Measurements from ENCODE around the gene AEBP1. TPM values are rescaled to one million over a fixed set of nuclear protein-coding genes. Genes with fewer than 3 reads are reported as not detected.

The AEBP1 gene
- total and polyA plus RNA-seq, 2 of the 4 experiments (the other 2 are of a cell fraction): 1.1 to 5.7 TPM

DNA sequence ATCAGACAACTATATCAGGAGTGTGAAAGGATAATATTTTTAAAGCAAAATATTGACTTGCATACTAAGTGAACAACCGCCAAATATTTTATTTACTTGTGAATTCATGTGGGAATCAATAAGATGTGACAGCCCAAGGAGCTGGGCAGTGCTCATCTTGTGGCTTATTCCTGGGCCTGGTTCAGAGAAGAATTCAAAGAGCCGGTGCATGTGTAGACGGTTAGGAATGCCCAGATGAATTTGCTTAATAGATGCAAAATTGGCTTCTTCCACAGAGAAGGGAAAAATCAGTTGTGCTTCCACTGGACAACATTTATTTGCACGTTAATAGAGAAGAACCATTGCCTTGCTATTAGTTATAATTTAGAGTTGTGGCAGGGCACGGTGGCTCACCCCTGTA is 32.6 kb downstream of the AEBP1 start:
- WGBS, 2 experiments (ENCODE audit: extremely low coverage in 2 of 2, insufficient read length in 1 of 2): no CpG with 5 or more reads among the region's 5 CpGs
- no TSS peak for BruUV-seq (replicated peaks)

More for the DNA sequence above, 32.6 kb downstream of the AEBP1 start:
- H2AK5ac ChIP-seq (ENCODE audit: low read depth, low read length): no peak overlapping the region
- in situ Hi-C loops (cut with MboI; ENCODE audit: low sequenced_read_pairs) (no loop called here), intact Hi-C loops (cut with micrococcal nuclease) (no loop called here), dilution Hi-C loops (cut with HindIII; ENCODE audit: low sequenced_read_pairs, unreplicated experiment) (no loop called here)
- H3K56ac ChIP-seq (ENCODE audit: extremely low read depth, insufficient read depth, low read length): no peak overlapping the region
- H3K4me2 ChIP-seq (ENCODE audit: low read depth, low read length): no peak overlapping the region
- no peaks in the 10 kb centered on the region for H3K79me1 ChIP-seq (ENCODE audit: low read depth in 1 of 2, low read length in 2 of 2)
- H3K27ac ChIP-seq (ENCODE audit: insufficient read depth, low read length): no peak overlapping the region
- ATAC-seq (ENCODE audit: low read depth): no peak
- no peak overlapping the region for H3K23ac ChIP-seq (ENCODE audit: low read depth, low read length)
- H4K8ac ChIP-seq (ENCODE audit: low read depth in 2 of 2, low read length in 2 of 2): no peak overlapping the region
- H2BK120ac ChIP-seq (ENCODE audit: low read depth, low read length): no peak overlapping the region
- H2AK9ac ChIP-seq (replicated peaks; ENCODE audit: low read depth, low read length, poor library complexity): no peak overlapping the region
- no peak overlapping the region for H3K14ac ChIP-seq (replicated peaks; ENCODE audit: low read depth, low read length)
- CTCF ChIA-PET: no interaction called here
- H3K9ac ChIP-seq (ENCODE audit: low read depth, low read length): no peak overlapping the region
- H2BK20ac ChIP-seq (ENCODE audit: low read depth, low read length): no peak overlapping the region
- TF ChIP-seq NFE2L2 (IDR thresholded peaks at IDR 0.05; ENCODE audit: low read depth, low read length): no peak
- TF ChIP-seq MAZ (IDR thresholded peaks at IDR 0.05; ENCODE audit: borderline replicate concordance, low read depth, low read length): no peak
- no peak for TF ChIP-seq SMC3 (IDR thresholded peaks at IDR 0.05; ENCODE audit: low read depth, low read length)
- no peak for TF ChIP-seq RAD21 (IDR thresholded peaks at IDR 0.05; ENCODE audit: low read length)
- TF ChIP-seq, protein P1, sequence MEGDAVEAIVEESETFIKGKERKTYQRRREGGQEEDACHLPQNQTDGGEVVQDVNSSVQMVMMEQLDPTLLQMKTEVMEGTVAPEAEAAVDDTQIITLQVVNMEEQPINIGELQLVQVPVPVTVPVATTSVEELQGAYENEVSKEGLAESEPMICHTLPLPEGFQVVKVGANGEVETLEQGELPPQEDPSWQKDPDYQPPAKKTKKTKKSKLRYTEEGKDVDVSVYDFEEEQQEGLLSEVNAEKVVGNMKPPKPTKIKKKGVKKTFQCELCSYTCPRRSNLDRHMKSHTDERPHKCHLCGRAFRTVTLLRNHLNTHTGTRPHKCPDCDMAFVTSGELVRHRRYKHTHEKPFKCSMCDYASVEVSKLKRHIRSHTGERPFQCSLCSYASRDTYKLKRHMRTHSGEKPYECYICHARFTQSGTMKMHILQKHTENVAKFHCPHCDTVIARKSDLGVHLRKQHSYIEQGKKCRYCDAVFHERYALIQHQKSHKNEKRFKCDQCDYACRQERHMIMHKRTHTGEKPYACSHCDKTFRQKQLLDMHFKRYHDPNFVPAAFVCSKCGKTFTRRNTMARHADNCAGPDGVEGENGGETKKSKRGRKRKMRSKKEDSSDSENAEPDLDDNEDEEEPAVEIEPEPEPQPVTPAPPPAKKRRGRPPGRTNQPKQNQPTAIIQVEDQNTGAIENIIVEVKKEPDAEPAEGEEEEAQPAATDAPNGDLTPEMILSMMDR (conservative IDR thresholded peaks at IDR 0.05; ENCODE audit: low read depth, low read length): no peak
- TF ChIP-seq, protein P2, sequence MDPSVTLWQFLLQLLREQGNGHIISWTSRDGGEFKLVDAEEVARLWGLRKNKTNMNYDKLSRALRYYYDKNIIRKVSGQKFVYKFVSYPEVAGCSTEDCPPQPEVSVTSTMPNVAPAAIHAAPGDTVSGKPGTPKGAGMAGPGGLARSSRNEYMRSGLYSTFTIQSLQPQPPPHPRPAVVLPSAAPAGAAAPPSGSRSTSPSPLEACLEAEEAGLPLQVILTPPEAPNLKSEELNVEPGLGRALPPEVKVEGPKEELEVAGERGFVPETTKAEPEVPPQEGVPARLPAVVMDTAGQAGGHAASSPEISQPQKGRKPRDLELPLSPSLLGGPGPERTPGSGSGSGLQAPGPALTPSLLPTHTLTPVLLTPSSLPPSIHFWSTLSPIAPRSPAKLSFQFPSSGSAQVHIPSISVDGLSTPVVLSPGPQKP (IDR thresholded peaks at IDR 0.05; ENCODE audit: borderline replicate concordance, low read depth, low read length): no peak
- TF ChIP-seq MAFK (IDR thresholded peaks at IDR 0.05; ENCODE audit: low read depth, low read length): no peak
- no peak for TF ChIP-seq POLR2A (IDR thresholded peaks at IDR 0.05; ENCODE audit: low read depth, low read length)
- no peak for TF ChIP-seq RCOR1 (IDR thresholded peaks at IDR 0.05; ENCODE audit: insufficient replicate concordance, low read length)
- TF ChIP-seq CHD1 (IDR thresholded peaks at IDR 0.05; ENCODE audit: low read depth, low read length): no peak
- TF ChIP-seq, protein P3, sequence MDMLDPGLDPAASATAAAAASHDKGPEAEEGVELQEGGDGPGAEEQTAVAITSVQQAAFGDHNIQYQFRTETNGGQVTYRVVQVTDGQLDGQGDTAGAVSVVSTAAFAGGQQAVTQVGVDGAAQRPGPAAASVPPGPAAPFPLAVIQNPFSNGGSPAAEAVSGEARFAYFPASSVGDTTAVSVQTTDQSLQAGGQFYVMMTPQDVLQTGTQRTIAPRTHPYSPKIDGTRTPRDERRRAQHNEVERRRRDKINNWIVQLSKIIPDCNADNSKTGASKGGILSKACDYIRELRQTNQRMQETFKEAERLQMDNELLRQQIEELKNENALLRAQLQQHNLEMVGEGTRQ (IDR thresholded peaks at IDR 0.05; ENCODE audit: low read depth, low read length): no peak
- TF ChIP-seq RFX5 (IDR thresholded peaks at IDR 0.05; ENCODE audit: low read depth, low read length): no peak
- TF ChIP-seq CEBPB (IDR thresholded peaks at IDR 0.05; ENCODE audit: low read depth, low read length): no peak
- TF ChIP-seq FOS (IDR thresholded peaks at IDR 0.05; ENCODE audit: low read depth, low read length): no peak
- TF ChIP-seq BHLHE40 (IDR thresholded peaks at IDR 0.05; ENCODE audit: low read depth, low read length): no peak
- H3K4ac ChIP-seq (ENCODE audit: low read depth, low read length): no peak overlapping the region
- H3K27me3 ChIP-seq (ENCODE audit: control insufficient read depth, insufficient read depth, low read length): peaks cover 3% of the 10 kb centered on the region; the same call in 1 of the 2 replicates
- no peak overlapping the region for H3K18ac ChIP-seq (ENCODE audit: low read depth, low read length)
- H3K9me1 ChIP-seq (ENCODE audit: insufficient read depth, low read length): peaks cover 1% of the 10 kb centered on the region; the same call in 1 of the 2 replicates
- H4K20me1 ChIP-seq (ENCODE audit: insufficient read depth, low read length): no peaks in the 10 kb centered on the region
- DNase-seq: no peak
- no peak overlapping the region for H2BK5ac ChIP-seq (ENCODE audit: low read depth, low read length, poor library complexity, severe bottlenecking)
- no peaks in the 10 kb centered on the region for H3K36me3 ChIP-seq (ENCODE audit: control insufficient read depth, insufficient read depth, low read length)
- H3K9me3 ChIP-seq (ENCODE audit: control insufficient read depth, insufficient read depth, low read length): no peaks in the 10 kb centered on the region
- no peak overlapping the region for H3K4me3 ChIP-seq (ENCODE audit: insufficient read depth, low read depth, low read length)
- H4K5ac ChIP-seq (ENCODE audit: low read depth, low read length): no peak overlapping the region
- POLR2A ChIA-PET (ENCODE audit: unreplicated experiment): interaction anchor here (0.6 kb wide), 1 partner anchor 165 kb away, joined by 3 read pairs; no protein-coding TSS in a partner anchor
- H3K4me1 ChIP-seq (ENCODE audit: control insufficient read depth, insufficient read depth, low read length): peaks cover 8% of the 10 kb centered on the region
- no peak overlapping the region for H2AFZ ChIP-seq (replicated peaks; ENCODE audit: low read length, poor library complexity)
- no peak overlapping the region for H2BK15ac ChIP-seq (ENCODE audit: low read depth, low read length)
- H4K91ac ChIP-seq (ENCODE audit: insufficient read depth, low read depth, low read length): no peak overlapping the region
